Germinal center (tissue), 1 donor: ENCODE data around the gene MAP2K5.
A peak's percentile ranks its signal among the peaks of the same experiment; 100 is the strongest.

Experiments
- DNase-seq: peaks from one replicate; pipeline ENCODE4 v3.0.0; 2012; ENCODE audit warnings: mixed read lengths, low spot score

MAP2K5 gene

GRCh38 chr15:67542420-67543347 lies at the start of gene MAP2K5:
MAP2K5 (plus strand) TSS chr15:67542703; CDS start chr15:67543336, 633 bp downstream.
- peak; percentile 76 for DNase-seq

- no peak for DNase-seq
Observed at GRCh38 chr15:67495585-67495984, 46.9 kb upstream of the MAP2K5 start.

- DNase-seq, result peak; percentile 6
Observed at GRCh38 chr15:67501177-67501835, 41.2 kb upstream of the MAP2K5 start.

GRCh38 chr15:67501836-67502461 lies 40.6 kb upstream of the MAP2K5 start:
- DNase-seq, result no peak

GRCh38 chr15:67504056-67504455 lies 38.4 kb upstream of the MAP2K5 start:
- no peak for DNase-seq

GRCh38 chr15:67504796-67505195 lies 37.7 kb upstream of the MAP2K5 start:
- no peak for DNase-seq

GRCh38 chr15:67505675-67506572 lies 36.6 kb upstream of the MAP2K5 start:
- DNase-seq, result no peak

- DNase-seq, result no peak
Observed at GRCh38 chr15:67506775-67507747, 35.4 kb upstream of the MAP2K5 start.

GRCh38 chr15:67508407-67508806 lies 34.1 kb upstream of the MAP2K5 start:
- DNase-seq, result no peak

- no peak for DNase-seq
Observed at GRCh38 chr15:67509918-67510317, 32.6 kb upstream of the MAP2K5 start.

- DNase-seq, result no peak
Observed at GRCh38 chr15:67510597-67511190, 31.8 kb upstream of the MAP2K5 start.

GRCh38 chr15:67511606-67512005 lies 30.9 kb upstream of the MAP2K5 start:
- no peak for DNase-seq

- DNase-seq, result no peak
Observed at GRCh38 chr15:67512140-67512539, 30.4 kb upstream of the MAP2K5 start.

GRCh38 chr15:67512933-67513714 lies 29.4 kb upstream of the MAP2K5 start:
- no peak for DNase-seq

GRCh38 chr15:67515090-67515489 lies 27.4 kb upstream of the MAP2K5 start:
- no peak for DNase-seq

GRCh38 chr15:67515557-67515956 lies 26.9 kb upstream of the MAP2K5 start:
- DNase-seq, result no peak

GRCh38 chr15:67520321-67521028 lies 22.0 kb upstream of the MAP2K5 start:
- DNase-seq, result peak; percentile 14

GRCh38 chr15:67521029-67521782 lies 21.3 kb upstream of the MAP2K5 start, which contains the start of gene C15orf61:
C15orf61 (plus strand) TSS chr15:67521131; CDS start chr15:67521249, 118 bp downstream.
- DNase-seq, result peak; percentile 92
